Measurements from ENCODE around the gene PTPRD. TPM values are rescaled to one million over a fixed set of nuclear protein-coding genes. Genes with fewer than 3 reads are reported as not detected.

Gene PTPRD
- total RNA-seq, 1 donor from 2014 or later: 5.7 TPM

DNA sequence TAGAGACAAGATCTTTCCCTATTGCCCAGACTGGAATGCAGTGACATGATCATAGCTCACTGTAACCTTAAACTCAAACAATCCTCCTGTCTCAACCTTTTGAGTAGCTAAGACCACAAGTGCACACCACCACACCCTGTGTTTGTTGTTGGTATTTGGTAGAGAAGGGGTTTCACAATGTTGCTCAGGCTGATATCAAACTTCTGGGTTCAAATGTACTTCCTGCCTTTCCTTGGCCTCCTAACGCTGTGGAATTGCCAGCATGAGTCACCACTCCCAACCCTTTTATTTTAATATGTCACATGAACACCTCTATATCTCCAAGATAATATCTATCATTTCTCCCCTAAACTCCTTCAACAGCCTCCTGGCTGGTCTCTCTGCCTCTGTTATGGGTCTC is 719.0 kb downstream of the PTPRD start:
- TF ChIP-seq, protein P1, sequence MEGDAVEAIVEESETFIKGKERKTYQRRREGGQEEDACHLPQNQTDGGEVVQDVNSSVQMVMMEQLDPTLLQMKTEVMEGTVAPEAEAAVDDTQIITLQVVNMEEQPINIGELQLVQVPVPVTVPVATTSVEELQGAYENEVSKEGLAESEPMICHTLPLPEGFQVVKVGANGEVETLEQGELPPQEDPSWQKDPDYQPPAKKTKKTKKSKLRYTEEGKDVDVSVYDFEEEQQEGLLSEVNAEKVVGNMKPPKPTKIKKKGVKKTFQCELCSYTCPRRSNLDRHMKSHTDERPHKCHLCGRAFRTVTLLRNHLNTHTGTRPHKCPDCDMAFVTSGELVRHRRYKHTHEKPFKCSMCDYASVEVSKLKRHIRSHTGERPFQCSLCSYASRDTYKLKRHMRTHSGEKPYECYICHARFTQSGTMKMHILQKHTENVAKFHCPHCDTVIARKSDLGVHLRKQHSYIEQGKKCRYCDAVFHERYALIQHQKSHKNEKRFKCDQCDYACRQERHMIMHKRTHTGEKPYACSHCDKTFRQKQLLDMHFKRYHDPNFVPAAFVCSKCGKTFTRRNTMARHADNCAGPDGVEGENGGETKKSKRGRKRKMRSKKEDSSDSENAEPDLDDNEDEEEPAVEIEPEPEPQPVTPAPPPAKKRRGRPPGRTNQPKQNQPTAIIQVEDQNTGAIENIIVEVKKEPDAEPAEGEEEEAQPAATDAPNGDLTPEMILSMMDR (IDR thresholded peaks at IDR 0.05): no peak
- no peak overlapping the region for H3K4me3 Mint-ChIP-seq (ENCODE audit: unreplicated experiment)
- H3K4me1 Mint-ChIP-seq (ENCODE audit: low read depth): no peaks in the 10 kb centered on the region
- H3K9me3 Mint-ChIP-seq (ENCODE audit: low read depth): no peaks in the 10 kb centered on the region
- H3K27ac Mint-ChIP-seq (ENCODE audit: unreplicated experiment): no peak overlapping the region
- H3K36me3 Mint-ChIP-seq (ENCODE audit: low read depth): no peaks in the 10 kb centered on the region
- no peak for DNase-seq (ENCODE audit: low spot score)
- H3K27me3 Mint-ChIP-seq (ENCODE audit: low read depth): no peaks in the 10 kb centered on the region

DNA sequence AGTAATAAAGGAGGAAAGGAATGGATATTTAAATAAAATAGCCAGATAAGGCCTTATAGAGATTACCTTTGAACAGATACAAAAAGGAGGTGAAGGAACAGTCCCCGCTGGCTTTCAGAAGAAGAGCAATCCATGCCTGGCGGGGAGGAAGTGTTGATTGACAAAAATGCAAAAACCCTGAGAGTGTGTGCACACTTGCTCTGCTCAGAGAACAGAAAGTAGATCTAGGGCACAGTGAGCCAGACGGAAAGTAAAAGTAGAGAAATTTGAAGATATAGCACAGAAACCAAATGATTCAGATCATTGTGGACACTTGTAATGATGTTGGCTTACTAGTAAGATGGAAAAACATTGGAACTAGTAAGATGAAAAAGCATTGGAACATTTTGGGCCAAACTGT is 720.6 kb downstream of the PTPRD start:
- Mint-ChIP-seq H3K36me3 (ENCODE audit: low read depth) (no peaks in the 10 kb centered on the region), H3K9me3 (ENCODE audit: low read depth) (no peaks in the 10 kb centered on the region), H3K27ac (ENCODE audit: unreplicated experiment) (no peak overlapping the region)

DNA sequence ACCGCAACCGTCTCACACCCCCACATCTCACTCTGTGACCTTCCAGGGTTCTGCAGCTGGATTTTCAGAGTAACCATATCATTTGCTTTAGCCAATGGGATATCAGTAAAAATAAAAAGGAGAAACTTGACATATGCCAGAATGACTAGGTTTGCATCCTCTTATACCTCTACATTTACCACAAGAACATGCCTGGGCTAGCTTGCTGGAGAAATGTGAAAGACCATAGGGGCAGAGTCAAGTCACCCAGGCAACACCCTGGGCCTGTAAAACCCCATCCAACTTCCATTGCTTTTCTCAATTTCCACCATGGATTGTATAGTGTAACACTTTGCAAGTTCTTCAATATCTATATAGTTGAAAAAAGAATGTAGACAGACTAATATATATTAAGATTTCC is 731.1 kb downstream of the PTPRD start:
- no peaks in the 10 kb centered on the region for H3K4me1 Mint-ChIP-seq (ENCODE audit: low read depth)
- H3K9me3 Mint-ChIP-seq (ENCODE audit: low read depth): no peaks in the 10 kb centered on the region
- H3K4me3 Mint-ChIP-seq (ENCODE audit: unreplicated experiment): no peak overlapping the region
- peaks cover 3% of the 10 kb centered on the region for H3K27me3 Mint-ChIP-seq (ENCODE audit: low read depth)
- TF ChIP-seq, protein P1 (IDR thresholded peaks at IDR 0.05): no peak
- H3K36me3 Mint-ChIP-seq (ENCODE audit: low read depth): no peaks in the 10 kb centered on the region
- no peak for DNase-seq (ENCODE audit: low spot score)
- H3K27ac Mint-ChIP-seq (ENCODE audit: unreplicated experiment): no peak overlapping the region

More for the DNA sequence above, 720.6 kb downstream of the PTPRD start:
- H3K27me3 Mint-ChIP-seq (ENCODE audit: low read depth): no peaks in the 10 kb centered on the region
- TF ChIP-seq, protein P1 (IDR thresholded peaks at IDR 0.05): no peak
- no peak overlapping the region for H3K4me3 Mint-ChIP-seq (ENCODE audit: unreplicated experiment)
- H3K4me1 Mint-ChIP-seq (ENCODE audit: low read depth): no peaks in the 10 kb centered on the region
- no peak for DNase-seq (ENCODE audit: low spot score)

DNA sequence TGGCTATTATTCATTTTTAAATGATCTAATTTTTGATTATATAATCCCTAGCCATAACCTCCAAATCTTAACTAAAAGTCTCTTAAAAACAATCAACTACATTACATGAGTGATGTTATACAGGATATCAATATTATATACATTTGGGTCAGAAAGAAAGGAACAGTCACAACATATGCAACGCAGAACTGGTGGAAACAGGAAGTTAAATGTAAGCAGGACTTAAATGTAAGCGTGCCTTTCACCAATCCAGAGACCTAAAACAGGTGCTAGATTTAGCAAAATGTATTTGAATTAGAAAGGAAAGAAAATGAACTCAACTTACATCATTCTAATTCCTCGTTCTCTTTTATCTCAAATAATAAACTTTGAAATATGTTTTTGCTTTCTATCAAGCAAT is 738.5 kb downstream of the PTPRD start:
- Mint-ChIP-seq H3K9me3 (ENCODE audit: low read depth) (no peaks in the 10 kb centered on the region), H3K4me3 (ENCODE audit: unreplicated experiment) (no peak overlapping the region), H3K27ac (ENCODE audit: unreplicated experiment) (no peak overlapping the region), H3K4me1 (ENCODE audit: low read depth) (no peaks in the 10 kb centered on the region), H3K36me3 (ENCODE audit: low read depth) (no peaks in the 10 kb centered on the region), H3K27me3 (ENCODE audit: low read depth) (peaks cover 4% of the 10 kb centered on the region)
- no peak for DNase-seq (ENCODE audit: low spot score)
- TF ChIP-seq, protein P1 (IDR thresholded peaks at IDR 0.05): no peak

DNA sequence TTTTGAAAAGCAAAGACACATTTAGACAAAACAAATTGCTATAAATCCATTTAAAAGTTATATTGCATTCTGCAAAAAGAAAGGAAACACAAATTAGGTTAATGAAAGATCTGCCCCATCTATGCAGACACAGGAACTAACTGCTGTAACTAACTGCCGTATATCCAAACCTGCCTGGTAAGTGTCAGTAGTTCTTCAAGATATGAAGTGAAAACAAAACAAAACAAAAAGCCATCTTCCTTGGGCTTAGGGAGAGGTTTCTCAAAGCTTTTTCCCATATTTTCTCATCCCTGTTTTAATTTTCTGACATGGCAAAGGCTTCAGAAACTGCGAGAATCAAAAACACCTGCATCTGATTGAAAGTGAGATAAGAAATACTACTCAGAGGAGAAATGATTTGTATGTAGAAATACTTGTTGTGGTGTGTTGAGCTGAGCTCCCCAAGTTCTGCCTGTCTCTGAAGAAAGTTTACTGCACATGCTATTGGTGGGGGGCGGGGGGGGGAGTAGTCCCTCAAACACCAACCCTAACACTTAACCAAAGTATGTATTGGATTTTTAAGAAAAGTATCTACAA is 750.5 kb downstream of the PTPRD start:
- H3K4me3 Mint-ChIP-seq (ENCODE audit: unreplicated experiment): no peak overlapping the region

More for the DNA sequence above, 750.5 kb downstream of the PTPRD start:
- Mint-ChIP-seq H3K27me3 (ENCODE audit: low read depth) (peaks cover 11% of the 10 kb centered on the region), H3K9me3 (ENCODE audit: low read depth) (no peaks in the 10 kb centered on the region), H3K36me3 (ENCODE audit: low read depth) (no peaks in the 10 kb centered on the region), H3K4me1 (ENCODE audit: low read depth) (no peaks in the 10 kb centered on the region), H3K27ac (ENCODE audit: unreplicated experiment) (no peak overlapping the region)
- TF ChIP-seq, protein P1 (IDR thresholded peaks at IDR 0.05): no peak
- no peak for DNase-seq (ENCODE audit: low spot score)

Data from chondrocyte (in vitro differentiated cells).